DOHH2 (cell line): ENCODE data around the gene APBA2.

Source experiments
- H3F3A ChIP-seq: fragments of 200-600 bp; sonication (generic), shearing (Covaris generic); 2 replicates; pipeline ENCODE4 v1.6.0; 2016; ENCODE audit warnings: antibody characterized with exemption, mild to moderate bottlenecking; ENCODE audit not compliant: control insufficient read depth, insufficient read depth
- H3K27ac ChIP-seq: fragments of 200-600 bp; sonication (generic); 2 replicates; pipeline ENCODE4 v1.5.1; 2014; ENCODE audit warnings: low read depth, mild to moderate bottlenecking, low read length, moderate library complexity
- H3K27me3 ChIP-seq: fragments of 200-600 bp; sonication (generic); 2 replicates; pipeline ENCODE4 v1.6.1; 2014; ENCODE audit warnings: mild to moderate bottlenecking, low read length, mixed read lengths; ENCODE audit not compliant: control insufficient read depth
- H3K36me3 ChIP-seq: fragments of 200-600 bp; sonication (generic); 2 replicates; pipeline ENCODE4 v1.6.1; 2014; ENCODE audit warnings: mild to moderate bottlenecking, low read length, moderate library complexity, mixed read lengths; ENCODE audit not compliant: control insufficient read depth
- H3K4me1 ChIP-seq: fragments of 200-600 bp; sonication (generic); 2 replicates; pipeline ENCODE4 v1.6.1; 2014; ENCODE audit warnings: mild to moderate bottlenecking, low read length, mixed read lengths; ENCODE audit not compliant: control insufficient read depth
- H3K4me2 ChIP-seq: fragments of 200-600 bp; sonication (generic); 2 replicates; pipeline ENCODE4 v1.6.0; 2014; ENCODE audit warnings: mild to moderate bottlenecking, low read length, moderate library complexity
- H3K4me3 ChIP-seq: fragments of 200-600 bp; sonication (generic); 2 replicates; pipeline ENCODE4 v1.5.1; 2014; ENCODE audit warnings: mild to moderate bottlenecking, low read length, mixed read lengths
- H3K79me2 ChIP-seq: fragments of 200-600 bp; sonication (generic); 2 replicates; pipeline ENCODE4 v1.6.1; 2014; ENCODE audit warnings: mild to moderate bottlenecking, low read length, mixed read lengths; ENCODE audit not compliant: control insufficient read depth
- H3K9me2 ChIP-seq: fragments of 200-600 bp; sonication (generic); replicated peaks from 2 replicates; pipeline ENCODE4 v1.6.1; 2014; ENCODE audit warnings: mild to moderate bottlenecking, low read length, mixed read lengths; ENCODE audit not compliant: control insufficient read depth
- H3K9me3 ChIP-seq: fragments of 200-600 bp; sonication (generic); 2 replicates; pipeline ENCODE4 v1.6.1; 2014; ENCODE audit warnings: antibody characterized with exemption, low read length, mixed read lengths; ENCODE audit not compliant: control insufficient read depth, insufficient read depth
- H4K20me1 ChIP-seq: fragments of 200-600 bp; sonication (generic); 2 replicates; pipeline ENCODE4 v1.6.0; 2014; ENCODE audit warnings: low read depth, mild to moderate bottlenecking, antibody characterized with exemption, low read length, moderate library complexity; ENCODE audit not compliant: control insufficient read depth, insufficient read depth
- EZH2phosphoT487 ChIP-seq: fragments of 200-600 bp; sonication (generic); IDR thresholded peaks from 2 replicates; pipeline ENCODE4 v1.6.1; 2017; ENCODE audit warnings: borderline replicate concordance, mild to moderate bottlenecking, antibody characterized with exemption, low read length, moderate library complexity, mixed read lengths
- TF ChIP-seq, protein P1 (sequence below): fragments of 200-600 bp; sonication (generic); IDR thresholded peaks from one replicate; pipeline ENCODE4 v1.5.1; 2014; ENCODE audit warnings: antibody characterized with exemption, mild to moderate bottlenecking, low read depth, low read length; ENCODE audit not compliant: poor library complexity, severe bottlenecking

Gene APBA2

GRCh38 chr15:28993720-28994053, 107.9 kb downstream of the APBA2 start:
- no peaks in the 10 kb centered on the region for H3F3A ChIP-seq
- TF ChIP-seq, protein P1, sequence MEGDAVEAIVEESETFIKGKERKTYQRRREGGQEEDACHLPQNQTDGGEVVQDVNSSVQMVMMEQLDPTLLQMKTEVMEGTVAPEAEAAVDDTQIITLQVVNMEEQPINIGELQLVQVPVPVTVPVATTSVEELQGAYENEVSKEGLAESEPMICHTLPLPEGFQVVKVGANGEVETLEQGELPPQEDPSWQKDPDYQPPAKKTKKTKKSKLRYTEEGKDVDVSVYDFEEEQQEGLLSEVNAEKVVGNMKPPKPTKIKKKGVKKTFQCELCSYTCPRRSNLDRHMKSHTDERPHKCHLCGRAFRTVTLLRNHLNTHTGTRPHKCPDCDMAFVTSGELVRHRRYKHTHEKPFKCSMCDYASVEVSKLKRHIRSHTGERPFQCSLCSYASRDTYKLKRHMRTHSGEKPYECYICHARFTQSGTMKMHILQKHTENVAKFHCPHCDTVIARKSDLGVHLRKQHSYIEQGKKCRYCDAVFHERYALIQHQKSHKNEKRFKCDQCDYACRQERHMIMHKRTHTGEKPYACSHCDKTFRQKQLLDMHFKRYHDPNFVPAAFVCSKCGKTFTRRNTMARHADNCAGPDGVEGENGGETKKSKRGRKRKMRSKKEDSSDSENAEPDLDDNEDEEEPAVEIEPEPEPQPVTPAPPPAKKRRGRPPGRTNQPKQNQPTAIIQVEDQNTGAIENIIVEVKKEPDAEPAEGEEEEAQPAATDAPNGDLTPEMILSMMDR = no peak
- no peak for TF ChIP-seq EZH2phosphoT487
- no peaks in the 10 kb centered on the region for H3K27me3 ChIP-seq
- no peaks in the 10 kb centered on the region for H3K79me2 ChIP-seq
- no peaks in the 10 kb centered on the region for H3K9me3 ChIP-seq
- no peak overlapping the region for H3K4me2 ChIP-seq
- H3K4me1 ChIP-seq = no peaks in the 10 kb centered on the region
- H3K36me3 ChIP-seq = no peaks in the 10 kb centered on the region
- H4K20me1 ChIP-seq = no peaks in the 10 kb centered on the region
- no peak overlapping the region for H3K4me3 ChIP-seq
- H3K27ac ChIP-seq = no peak overlapping the region
- no peaks in the 10 kb centered on the region for H3K9me2 ChIP-seq

DNA sequence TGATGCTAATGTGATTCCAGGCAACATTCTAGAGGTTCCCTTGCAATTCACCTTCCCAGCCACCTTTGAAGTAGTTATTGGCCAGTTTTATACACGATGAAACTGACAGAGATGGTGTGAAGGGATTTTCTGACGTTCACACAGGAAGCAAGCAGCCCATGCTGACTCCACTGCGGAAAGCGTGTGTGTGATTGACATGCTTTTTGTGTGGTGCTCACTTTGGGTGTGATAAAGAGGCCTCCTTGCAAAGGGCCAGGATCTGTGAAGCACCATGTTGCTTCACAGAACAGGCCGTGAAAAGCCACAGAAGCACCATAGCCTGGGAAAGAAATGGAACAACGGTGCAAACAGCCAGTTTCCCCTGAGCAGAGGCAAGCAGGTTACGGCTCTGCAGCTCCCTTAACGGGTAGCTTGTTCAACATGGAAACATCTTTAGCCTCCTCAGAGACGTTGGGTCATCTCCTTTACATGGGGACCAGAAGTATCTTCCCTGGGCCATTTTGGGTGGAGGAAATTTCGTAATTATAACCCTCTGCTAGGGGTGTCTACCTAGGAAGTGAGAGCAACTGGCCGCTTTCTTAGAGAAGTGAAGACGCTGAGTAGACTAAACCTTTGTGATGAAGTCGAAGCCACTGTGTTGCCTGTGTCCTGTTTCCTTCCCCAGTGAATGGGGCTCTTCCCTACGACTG, 108.5 kb downstream of the APBA2 start:
- Histone ChIP-seq H3K27me3 (no peaks in the 10 kb centered on the region), H3K79me2 (no peaks in the 10 kb centered on the region), H3K9me3 (no peaks in the 10 kb centered on the region), H3K4me3 (no peak overlapping the region), H3K4me2 (no peak overlapping the region), H3K36me3 (no peaks in the 10 kb centered on the region), H3K9me2 (no peaks in the 10 kb centered on the region), H3F3A (no peaks in the 10 kb centered on the region), H3K4me1 (no peaks in the 10 kb centered on the region), H3K27ac (no peak overlapping the region), H4K20me1 (no peaks in the 10 kb centered on the region)
- no peak for TF ChIP-seq EZH2phosphoT487
- TF ChIP-seq, protein P1 = no peak

DNA sequence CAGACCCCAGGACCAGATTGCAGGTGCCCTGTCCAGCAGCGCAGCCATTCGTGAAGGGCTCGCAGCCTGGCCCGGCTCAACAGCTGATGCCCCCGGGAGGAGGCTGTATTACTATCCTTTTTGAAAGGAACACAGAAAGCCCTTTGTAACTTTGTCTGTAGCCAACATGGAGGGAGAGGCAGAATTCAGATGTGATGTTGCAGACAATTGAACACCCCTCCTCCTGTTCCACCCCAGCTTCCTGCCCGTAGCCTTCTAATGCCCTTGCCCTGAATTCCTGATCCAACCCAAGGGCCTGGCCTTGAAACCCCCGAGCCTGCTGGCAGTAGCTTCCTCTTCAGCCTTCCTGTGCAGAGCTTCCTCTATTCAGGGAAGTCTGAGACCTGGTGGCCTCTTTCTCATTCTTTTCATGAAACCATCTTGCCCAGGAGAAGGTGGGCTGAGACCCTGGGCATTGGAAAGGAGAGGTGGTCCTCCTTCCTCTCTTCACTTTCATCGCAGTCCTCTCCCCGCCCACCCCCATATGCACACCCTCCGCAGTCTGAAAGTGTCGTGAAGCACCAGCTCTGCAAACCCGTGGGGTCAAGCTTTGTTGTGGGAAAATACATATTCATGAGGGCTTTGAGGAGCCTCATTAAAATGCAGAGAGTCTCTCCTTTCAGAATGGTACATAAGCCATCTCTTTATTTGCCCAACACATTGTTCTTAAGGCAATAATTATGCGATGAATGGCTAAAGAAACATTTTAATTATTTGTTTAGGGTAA, 109.2 kb downstream of the APBA2 start:
- H3K9me3 ChIP-seq = no peaks in the 10 kb centered on the region
- H4K20me1 ChIP-seq = no peaks in the 10 kb centered on the region
- H3K36me3 ChIP-seq = no peaks in the 10 kb centered on the region
- no peak overlapping the region for H3K27ac ChIP-seq
- no peaks in the 10 kb centered on the region for H3F3A ChIP-seq
- H3K4me3 ChIP-seq = no peak overlapping the region
- TF ChIP-seq, protein P1 = no peak
- TF ChIP-seq EZH2phosphoT487 = no peak
- no peaks in the 10 kb centered on the region for H3K9me2 ChIP-seq
- H3K4me2 ChIP-seq = no peak overlapping the region
- H3K79me2 ChIP-seq = no peaks in the 10 kb centered on the region
- no peaks in the 10 kb centered on the region for H3K27me3 ChIP-seq
- no peaks in the 10 kb centered on the region for H3K4me1 ChIP-seq
